Liver (tissue), 2 donors: ENCODE data around the gene DUOXA1.

Experiments used
- YY1 ChIP-seq: IDR thresholded peaks from 2 replicates; pipeline ENCODE4 v1.6.1; 2016; ENCODE audit warnings: antibody characterized with exemption, mild to moderate bottlenecking
- TF ChIP-seq, protein P1 (sequence below): fragments of 150-350 bp; IDR thresholded peaks from 2 replicates; pipeline ENCODE4 v1.5.1; 2017; ENCODE audit warnings: improper control_type of control experiment, low read depth, low read length; ENCODE audit not compliant: missing input control
- donor health status: healthy.

GRCh38 chr15:45168286-45168685 lies 38.6 kb upstream of the DUOXA1 start:
- TF ChIP-seq, protein P1, sequence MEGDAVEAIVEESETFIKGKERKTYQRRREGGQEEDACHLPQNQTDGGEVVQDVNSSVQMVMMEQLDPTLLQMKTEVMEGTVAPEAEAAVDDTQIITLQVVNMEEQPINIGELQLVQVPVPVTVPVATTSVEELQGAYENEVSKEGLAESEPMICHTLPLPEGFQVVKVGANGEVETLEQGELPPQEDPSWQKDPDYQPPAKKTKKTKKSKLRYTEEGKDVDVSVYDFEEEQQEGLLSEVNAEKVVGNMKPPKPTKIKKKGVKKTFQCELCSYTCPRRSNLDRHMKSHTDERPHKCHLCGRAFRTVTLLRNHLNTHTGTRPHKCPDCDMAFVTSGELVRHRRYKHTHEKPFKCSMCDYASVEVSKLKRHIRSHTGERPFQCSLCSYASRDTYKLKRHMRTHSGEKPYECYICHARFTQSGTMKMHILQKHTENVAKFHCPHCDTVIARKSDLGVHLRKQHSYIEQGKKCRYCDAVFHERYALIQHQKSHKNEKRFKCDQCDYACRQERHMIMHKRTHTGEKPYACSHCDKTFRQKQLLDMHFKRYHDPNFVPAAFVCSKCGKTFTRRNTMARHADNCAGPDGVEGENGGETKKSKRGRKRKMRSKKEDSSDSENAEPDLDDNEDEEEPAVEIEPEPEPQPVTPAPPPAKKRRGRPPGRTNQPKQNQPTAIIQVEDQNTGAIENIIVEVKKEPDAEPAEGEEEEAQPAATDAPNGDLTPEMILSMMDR, result no peak
- TF ChIP-seq YY1, result no peak
